OCI-LY1 (cell line): Measurements from ENCODE around the gene MAP7D1.

Source experiments
- EZH2 ChIP-seq: fragments of 200-600 bp; sonication (generic), shearing (Covaris generic); IDR thresholded peaks from 2 replicates; pipeline ENCODE4 v1.8.0; 2017; ENCODE audit warnings: borderline replicate concordance, mixed run types, mild to moderate bottlenecking, antibody characterized with exemption, low read length, moderate library complexity, mixed read lengths
- TF ChIP-seq, protein P1 (sequence below): fragments of 200-600 bp; sonication (generic), shearing (Covaris generic); IDR thresholded peaks from 2 replicates; pipeline ENCODE4 v1.5.1; 2017; ENCODE audit warnings: mild to moderate bottlenecking, antibody characterized with exemption, low read length, moderate library complexity, mixed read lengths

DNA sequence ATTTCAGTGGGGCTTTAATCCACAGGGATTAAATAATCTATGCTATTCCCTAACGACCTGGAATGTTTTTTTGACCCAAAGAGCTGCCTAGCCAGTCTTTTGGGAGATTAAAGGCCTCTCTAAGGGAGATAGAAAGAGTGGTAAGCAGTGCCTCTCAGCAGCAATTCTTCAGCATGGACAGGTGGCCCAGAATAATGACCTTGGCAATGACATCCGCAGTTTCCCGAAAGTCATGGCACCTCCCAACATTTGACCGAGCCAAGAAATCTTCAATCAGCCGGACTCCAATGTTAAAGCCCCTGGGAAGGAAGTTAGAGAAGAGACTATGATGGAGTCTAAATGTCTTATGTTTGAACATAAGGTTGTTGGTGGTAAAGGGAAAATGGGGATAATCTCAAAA is 16.4 kb upstream of the MAP7D1 start:
- TF ChIP-seq, protein P1, sequence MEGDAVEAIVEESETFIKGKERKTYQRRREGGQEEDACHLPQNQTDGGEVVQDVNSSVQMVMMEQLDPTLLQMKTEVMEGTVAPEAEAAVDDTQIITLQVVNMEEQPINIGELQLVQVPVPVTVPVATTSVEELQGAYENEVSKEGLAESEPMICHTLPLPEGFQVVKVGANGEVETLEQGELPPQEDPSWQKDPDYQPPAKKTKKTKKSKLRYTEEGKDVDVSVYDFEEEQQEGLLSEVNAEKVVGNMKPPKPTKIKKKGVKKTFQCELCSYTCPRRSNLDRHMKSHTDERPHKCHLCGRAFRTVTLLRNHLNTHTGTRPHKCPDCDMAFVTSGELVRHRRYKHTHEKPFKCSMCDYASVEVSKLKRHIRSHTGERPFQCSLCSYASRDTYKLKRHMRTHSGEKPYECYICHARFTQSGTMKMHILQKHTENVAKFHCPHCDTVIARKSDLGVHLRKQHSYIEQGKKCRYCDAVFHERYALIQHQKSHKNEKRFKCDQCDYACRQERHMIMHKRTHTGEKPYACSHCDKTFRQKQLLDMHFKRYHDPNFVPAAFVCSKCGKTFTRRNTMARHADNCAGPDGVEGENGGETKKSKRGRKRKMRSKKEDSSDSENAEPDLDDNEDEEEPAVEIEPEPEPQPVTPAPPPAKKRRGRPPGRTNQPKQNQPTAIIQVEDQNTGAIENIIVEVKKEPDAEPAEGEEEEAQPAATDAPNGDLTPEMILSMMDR, result no peak
- TF ChIP-seq EZH2, result no peak
